Pulmonary artery endothelial cell (primary cell): Measurements from ENCODE around the gene EML1. TPM values are rescaled to one million over a fixed set of nuclear protein-coding genes. Genes with fewer than 3 reads are reported as not detected.

Source experiments
- DNase-seq: peaks from one replicate; pipeline ENCODE4 v3.0.0-alpha.2; 2011; ENCODE audit warnings: low read depth, low spot score
- total RNA-seq: library from RNA; depleted of rRNA; stranded (reverse); fragments of >200 nt; gene quantifications from 2 replicates; pipeline ENCODE4 v1.2.3, GENCODE V29; 2014

EML1 gene
- total RNA-seq, 1 donor from 2014 or later: 71.6 TPM

GRCh38 chr14:99865408-99865807, 72.2 kb downstream of the EML1 start:
- DNase-seq: no peak

- DNase-seq: no peak
Observed at GRCh38 chr14:99870617-99871016, 77.4 kb downstream of the EML1 start.

- DNase-seq: no peak
Observed at GRCh38 chr14:99871771-99872170, 78.6 kb downstream of the EML1 start.

- no peak for DNase-seq
Observed at GRCh38 chr14:99872786-99873440, 79.7 kb downstream of the EML1 start.

GRCh38 chr14:99873653-99874052, 80.4 kb downstream of the EML1 start:
- DNase-seq: no peak

GRCh38 chr14:99874306-99874705, 81.1 kb downstream of the EML1 start:
- no peak for DNase-seq

GRCh38 chr14:99875421-99875820, 82.2 kb downstream of the EML1 start:
- DNase-seq: no peak

GRCh38 chr14:99875836-99876235, 82.6 kb downstream of the EML1 start:
- DNase-seq: no peak

GRCh38 chr14:99876406-99876805, 83.2 kb downstream of the EML1 start:
- DNase-seq: no peak

- no peak for DNase-seq
Observed at GRCh38 chr14:99878563-99878962, 85.3 kb downstream of the EML1 start.

- no peak for DNase-seq
Observed at GRCh38 chr14:99879401-99880295, 86.4 kb downstream of the EML1 start.

- DNase-seq: no peak
Observed at GRCh38 chr14:99880651-99881420, 87.6 kb downstream of the EML1 start.

- no peak for DNase-seq
Observed at GRCh38 chr14:99883866-99884650, 90.8 kb downstream of the EML1 start.

GRCh38 chr14:99884834-99885648, 91.8 kb downstream of the EML1 start:
- peak; percentile 35 for DNase-seq

- DNase-seq: no peak
Observed at GRCh38 chr14:99885649-99885958, 92.4 kb downstream of the EML1 start.

- DNase-seq: no peak
Observed at GRCh38 chr14:99887407-99887806, 94.2 kb downstream of the EML1 start.

GRCh38 chr14:99888149-99888548, 94.9 kb downstream of the EML1 start:
- no peak for DNase-seq

- no peak for DNase-seq
Observed at GRCh38 chr14:99889268-99889667, 96.1 kb downstream of the EML1 start.

GRCh38 chr14:99891266-99891665, 98.1 kb downstream of the EML1 start:
- no peak for DNase-seq

- no peak for DNase-seq
Observed at GRCh38 chr14:99891900-99892299, 98.7 kb downstream of the EML1 start.

- DNase-seq: no peak
Observed at GRCh38 chr14:99892406-99892805, 99.2 kb downstream of the EML1 start.
